ENCODE measurements around the gene CPEB4.

The CPEB4 gene

DNA sequence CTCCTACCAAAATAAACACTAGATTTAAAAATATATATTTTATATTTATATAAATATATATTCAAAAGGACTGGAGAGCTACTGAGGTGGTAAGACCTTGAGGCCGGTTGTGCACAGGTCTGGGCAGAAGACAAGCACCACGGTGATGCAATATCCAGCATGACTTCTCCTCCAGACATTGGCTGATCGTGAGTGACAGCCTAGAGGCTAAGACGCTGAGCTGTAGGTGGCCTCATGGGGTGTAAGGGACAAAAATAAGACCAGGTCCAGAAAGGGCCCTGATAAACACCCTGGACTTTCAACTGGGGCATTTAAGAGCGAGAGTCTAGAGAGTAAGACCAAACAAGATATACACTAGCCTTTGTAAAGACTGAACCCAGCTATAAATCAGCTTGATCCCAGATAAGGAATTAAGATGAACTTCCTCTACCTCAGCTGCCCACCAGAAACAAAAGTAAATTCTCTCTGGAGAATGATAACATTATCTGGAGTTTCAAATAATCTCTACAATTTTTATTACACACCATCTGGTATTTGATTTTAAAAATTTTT is 86.6 kb downstream of the CPEB4 start:
- no peak for TF ChIP-seq ZNF70 (CRISPR knock-in tag; IDR thresholded peaks at IDR 0.05)
- no peak for TF ChIP-seq ZNF565 (CRISPR knock-in tag; conservative IDR thresholded peaks at IDR 0.05; ENCODE audit: low read depth)
- no peak for TF ChIP-seq RARB (CRISPR knock-in tag; IDR thresholded peaks at IDR 0.05)
- TF ChIP-seq ZFP30 (CRISPR knock-in tag; IDR thresholded peaks at IDR 0.05), result no peak
- no peak for TF ChIP-seq BACH2 (CRISPR knock-in tag; IDR thresholded peaks at IDR 0.05; ENCODE audit: borderline replicate concordance)
- TF ChIP-seq TOX (CRISPR knock-in tag; IDR thresholded peaks at IDR 0.05; ENCODE audit: borderline replicate concordance), result no peak
- no peak for ATAC-seq

DNA sequence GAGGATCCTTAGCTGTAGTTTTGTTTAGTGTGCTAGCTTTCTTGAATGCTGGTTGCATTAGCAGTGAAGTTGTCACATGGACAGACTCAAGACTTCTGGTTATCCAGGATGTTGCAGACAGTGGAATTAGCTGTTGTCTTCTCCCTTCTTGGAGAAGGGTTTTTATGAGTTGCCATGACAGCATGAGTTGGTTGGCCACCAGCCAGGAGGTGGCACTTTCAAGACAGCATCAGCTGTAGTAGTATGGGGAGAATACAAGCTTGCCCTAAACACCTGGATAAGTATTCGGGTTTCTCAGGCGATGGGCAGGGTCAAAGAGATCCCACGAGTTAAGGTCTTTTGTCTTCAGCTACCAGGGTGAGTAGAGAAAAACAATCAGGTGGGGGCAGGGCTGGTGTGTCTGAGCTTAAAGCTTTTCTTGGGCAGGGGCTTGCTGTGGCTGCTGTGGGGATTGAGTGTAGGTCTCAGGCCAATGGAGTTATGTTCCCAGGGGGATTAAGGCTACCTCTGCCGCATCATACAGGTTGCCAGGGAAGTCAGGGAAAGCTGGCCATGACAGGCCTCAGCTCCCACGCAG is 93.1 kb downstream of the CPEB4 start:
- no peak for TF ChIP-seq OSR1 (CRISPR knock-in tag; IDR thresholded peaks at IDR 0.05)
- TF ChIP-seq RARB (CRISPR knock-in tag; IDR thresholded peaks at IDR 0.05), result no peak
- TF ChIP-seq, protein P1, sequence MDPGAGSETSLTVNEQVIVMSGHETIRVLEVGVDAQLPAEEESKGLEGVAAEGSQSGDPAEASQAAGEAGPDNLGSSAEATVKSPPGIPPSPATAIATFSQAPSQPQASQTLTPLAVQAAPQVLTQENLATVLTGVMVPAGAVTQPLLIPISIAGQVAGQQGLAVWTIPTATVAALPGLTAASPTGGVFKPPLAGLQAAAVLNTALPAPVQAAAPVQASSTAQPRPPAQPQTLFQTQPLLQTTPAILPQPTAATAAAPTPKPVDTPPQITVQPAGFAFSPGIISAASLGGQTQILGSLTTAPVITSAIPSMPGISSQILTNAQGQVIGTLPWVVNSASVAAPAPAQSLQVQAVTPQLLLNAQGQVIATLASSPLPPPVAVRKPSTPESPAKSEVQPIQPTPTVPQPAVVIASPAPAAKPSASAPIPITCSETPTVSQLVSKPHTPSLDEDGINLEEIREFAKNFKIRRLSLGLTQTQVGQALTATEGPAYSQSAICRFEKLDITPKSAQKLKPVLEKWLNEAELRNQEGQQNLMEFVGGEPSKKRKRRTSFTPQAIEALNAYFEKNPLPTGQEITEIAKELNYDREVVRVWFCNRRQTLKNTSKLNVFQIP (CRISPR knock-in tag; IDR thresholded peaks at IDR 0.05; ENCODE audit: borderline replicate concordance, low read depth), result no peak
- TF ChIP-seq, protein P2, sequence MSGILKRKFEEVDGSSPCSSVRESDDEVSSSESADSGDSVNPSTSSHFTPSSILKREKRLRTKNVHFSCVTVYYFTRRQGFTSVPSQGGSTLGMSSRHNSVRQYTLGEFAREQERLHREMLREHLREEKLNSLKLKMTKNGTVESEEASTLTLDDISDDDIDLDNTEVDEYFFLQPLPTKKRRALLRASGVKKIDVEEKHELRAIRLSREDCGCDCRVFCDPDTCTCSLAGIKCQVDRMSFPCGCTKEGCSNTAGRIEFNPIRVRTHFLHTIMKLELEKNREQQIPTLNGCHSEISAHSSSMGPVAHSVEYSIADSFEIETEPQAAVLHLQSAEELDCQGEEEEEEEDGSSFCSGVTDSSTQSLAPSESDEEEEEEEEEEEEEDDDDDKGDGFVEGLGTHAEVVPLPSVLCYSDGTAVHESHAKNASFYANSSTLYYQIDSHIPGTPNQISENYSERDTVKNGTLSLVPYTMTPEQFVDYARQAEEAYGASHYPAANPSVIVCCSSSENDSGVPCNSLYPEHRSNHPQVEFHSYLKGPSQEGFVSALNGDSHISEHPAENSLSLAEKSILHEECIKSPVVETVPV (CRISPR knock-in tag; IDR thresholded peaks at IDR 0.05), result no peak
- TF ChIP-seq TOX (CRISPR knock-in tag; IDR thresholded peaks at IDR 0.05; ENCODE audit: borderline replicate concordance), result no peak
- TF ChIP-seq, protein P3, sequence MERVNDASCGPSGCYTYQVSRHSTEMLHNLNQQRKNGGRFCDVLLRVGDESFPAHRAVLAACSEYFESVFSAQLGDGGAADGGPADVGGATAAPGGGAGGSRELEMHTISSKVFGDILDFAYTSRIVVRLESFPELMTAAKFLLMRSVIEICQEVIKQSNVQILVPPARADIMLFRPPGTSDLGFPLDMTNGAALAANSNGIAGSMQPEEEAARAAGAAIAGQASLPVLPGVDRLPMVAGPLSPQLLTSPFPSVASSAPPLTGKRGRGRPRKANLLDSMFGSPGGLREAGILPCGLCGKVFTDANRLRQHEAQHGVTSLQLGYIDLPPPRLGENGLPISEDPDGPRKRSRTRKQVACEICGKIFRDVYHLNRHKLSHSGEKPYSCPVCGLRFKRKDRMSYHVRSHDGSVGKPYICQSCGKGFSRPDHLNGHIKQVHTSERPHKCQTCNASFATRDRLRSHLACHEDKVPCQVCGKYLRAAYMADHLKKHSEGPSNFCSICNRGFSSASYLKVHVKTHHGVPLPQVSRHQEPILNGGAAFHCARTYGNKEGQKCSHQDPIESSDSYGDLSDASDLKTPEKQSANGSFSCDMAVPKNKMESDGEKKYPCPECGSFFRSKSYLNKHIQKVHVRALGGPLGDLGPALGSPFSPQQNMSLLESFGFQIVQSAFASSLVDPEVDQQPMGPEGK (CRISPR knock-in tag; IDR thresholded peaks at IDR 0.05; ENCODE audit: borderline replicate concordance), result no peak
- TF ChIP-seq SNAI2 (CRISPR knock-in tag; IDR thresholded peaks at IDR 0.05), result no peak
- no peak for ATAC-seq

DNA sequence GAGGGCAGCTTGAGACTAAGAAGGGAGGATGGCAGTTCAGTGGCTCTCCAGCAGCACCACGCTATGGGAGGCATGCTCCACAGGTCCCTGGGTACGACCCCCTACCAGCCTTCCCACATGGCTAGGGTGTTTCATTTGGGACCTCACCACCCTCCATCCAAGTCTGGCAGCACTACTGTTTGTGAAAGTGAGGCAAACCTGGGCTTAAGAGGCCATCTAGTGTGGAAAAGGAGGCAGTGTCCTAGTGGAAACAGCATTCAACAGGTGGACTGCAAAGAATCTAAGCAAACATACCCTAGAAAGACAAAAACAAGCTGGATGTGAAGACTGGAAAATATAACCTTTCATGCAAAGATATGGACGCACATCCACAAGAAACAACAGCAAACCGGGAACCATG is 96.1 kb downstream of the CPEB4 start:
- no peak for TF ChIP-seq ZNF70 (CRISPR knock-in tag; IDR thresholded peaks at IDR 0.05)
- TF ChIP-seq, protein P1 (CRISPR knock-in tag; IDR thresholded peaks at IDR 0.05; ENCODE audit: borderline replicate concordance, low read depth), result no peak
- ATAC-seq, result no peak

DNA sequence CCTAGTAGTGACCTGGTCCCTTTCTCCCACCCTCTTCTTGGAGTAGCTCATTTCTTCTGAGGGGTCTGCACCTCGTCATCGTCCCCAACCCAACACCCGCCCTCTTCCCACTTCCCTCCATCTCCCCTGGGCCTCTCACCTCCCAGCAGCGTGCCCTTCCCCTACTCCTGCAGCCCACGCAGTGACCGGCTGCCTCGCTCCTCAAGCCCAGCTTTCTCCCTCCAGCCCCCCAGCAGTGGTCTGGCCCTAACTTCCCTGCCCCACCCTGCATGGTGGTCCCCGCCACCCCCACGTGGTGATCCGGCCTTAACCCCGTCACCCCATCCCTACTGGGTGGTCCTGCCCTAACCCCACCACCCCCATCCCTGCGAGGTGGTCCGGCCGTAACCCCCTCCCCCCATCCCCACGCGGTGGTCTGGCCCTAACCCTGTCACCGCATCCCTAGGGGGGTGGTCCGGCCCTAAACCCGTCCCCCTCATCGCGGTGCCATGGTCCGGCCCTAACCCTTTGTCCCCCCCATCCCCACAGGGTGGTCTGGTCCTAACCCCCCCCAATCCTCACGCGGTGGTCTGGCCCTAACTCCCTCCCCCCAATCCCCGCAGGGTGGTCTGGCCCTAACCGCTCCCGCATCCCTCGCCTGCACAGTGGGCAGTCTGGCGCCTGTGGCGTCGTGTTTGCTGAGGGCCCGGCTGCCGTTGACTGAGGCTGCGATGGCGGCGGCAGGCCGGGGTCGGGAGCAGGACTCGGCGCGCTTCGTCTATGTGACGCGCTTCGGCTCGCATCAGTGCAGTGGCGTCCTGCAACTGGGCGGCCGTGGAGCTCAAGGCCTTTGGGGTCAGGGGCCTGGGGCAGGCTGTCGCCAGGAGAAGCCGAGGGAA is 100.6 kb downstream of the CPEB4 start, which contains the start of gene C5orf47:
Gene C5orf47 (plus strand): TSS at position 617 of the 878 bp plus-strand sequence. CDS start 94 bp downstream, at position 711.
- no peak for ATAC-seq
- TF ChIP-seq, protein P4, sequence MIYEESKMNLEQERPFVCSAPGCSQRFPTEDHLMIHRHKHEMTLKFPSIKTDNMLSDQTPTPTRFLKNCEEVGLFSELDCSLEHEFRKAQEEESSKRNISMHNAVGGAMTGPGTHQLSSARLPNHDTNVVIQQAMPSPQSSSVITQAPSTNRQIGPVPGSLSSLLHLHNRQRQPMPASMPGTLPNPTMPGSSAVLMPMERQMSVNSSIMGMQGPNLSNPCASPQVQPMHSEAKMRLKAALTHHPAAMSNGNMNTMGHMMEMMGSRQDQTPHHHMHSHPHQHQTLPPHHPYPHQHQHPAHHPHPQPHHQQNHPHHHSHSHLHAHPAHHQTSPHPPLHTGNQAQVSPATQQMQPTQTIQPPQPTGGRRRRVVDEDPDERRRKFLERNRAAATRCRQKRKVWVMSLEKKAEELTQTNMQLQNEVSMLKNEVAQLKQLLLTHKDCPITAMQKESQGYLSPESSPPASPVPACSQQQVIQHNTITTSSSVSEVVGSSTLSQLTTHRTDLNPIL (CRISPR knock-in tag; IDR thresholded peaks at IDR 0.05; ENCODE audit: low read depth), result no peak
- no peak for TF ChIP-seq ZFP3 (CRISPR knock-in tag; IDR thresholded peaks at IDR 0.05)
- no peak for TF ChIP-seq CSDC2 (CRISPR knock-in tag; IDR thresholded peaks at IDR 0.05)
- no peak for TF ChIP-seq ISL1 (CRISPR knock-in tag; IDR thresholded peaks at IDR 0.05)
- no peak for TF ChIP-seq BACH2 (CRISPR knock-in tag; IDR thresholded peaks at IDR 0.05; ENCODE audit: borderline replicate concordance)
- TF ChIP-seq OSR1 (CRISPR knock-in tag; IDR thresholded peaks at IDR 0.05), result no peak
- TF ChIP-seq ZNF565 (CRISPR knock-in tag; conservative IDR thresholded peaks at IDR 0.05; ENCODE audit: low read depth), result no peak
- TF ChIP-seq RARB (CRISPR knock-in tag; IDR thresholded peaks at IDR 0.05), result no peak
- TF ChIP-seq PPARA (CRISPR knock-in tag; IDR thresholded peaks at IDR 0.05; ENCODE audit: borderline replicate concordance), result no peak
- TF ChIP-seq, protein P1 (CRISPR knock-in tag; IDR thresholded peaks at IDR 0.05; ENCODE audit: borderline replicate concordance, low read depth), result no peak
- TF ChIP-seq, protein P5, sequence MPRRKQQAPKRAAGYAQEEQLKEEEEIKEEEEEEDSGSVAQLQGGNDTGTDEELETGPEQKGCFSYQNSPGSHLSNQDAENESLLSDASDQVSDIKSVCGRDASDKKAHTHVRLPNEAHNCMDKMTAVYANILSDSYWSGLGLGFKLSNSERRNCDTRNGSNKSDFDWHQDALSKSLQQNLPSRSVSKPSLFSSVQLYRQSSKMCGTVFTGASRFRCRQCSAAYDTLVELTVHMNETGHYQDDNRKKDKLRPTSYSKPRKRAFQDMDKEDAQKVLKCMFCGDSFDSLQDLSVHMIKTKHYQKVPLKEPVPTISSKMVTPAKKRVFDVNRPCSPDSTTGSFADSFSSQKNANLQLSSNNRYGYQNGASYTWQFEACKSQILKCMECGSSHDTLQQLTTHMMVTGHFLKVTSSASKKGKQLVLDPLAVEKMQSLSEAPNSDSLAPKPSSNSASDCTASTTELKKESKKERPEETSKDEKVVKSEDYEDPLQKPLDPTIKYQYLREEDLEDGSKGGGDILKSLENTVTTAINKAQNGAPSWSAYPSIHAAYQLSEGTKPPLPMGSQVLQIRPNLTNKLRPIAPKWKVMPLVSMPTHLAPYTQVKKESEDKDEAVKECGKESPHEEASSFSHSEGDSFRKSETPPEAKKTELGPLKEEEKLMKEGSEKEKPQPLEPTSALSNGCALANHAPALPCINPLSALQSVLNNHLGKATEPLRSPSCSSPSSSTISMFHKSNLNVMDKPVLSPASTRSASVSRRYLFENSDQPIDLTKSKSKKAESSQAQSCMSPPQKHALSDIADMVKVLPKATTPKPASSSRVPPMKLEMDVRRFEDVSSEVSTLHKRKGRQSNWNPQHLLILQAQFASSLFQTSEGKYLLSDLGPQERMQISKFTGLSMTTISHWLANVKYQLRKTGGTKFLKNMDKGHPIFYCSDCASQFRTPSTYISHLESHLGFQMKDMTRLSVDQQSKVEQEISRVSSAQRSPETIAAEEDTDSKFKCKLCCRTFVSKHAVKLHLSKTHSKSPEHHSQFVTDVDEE (CRISPR knock-in tag; IDR thresholded peaks at IDR 0.05), result no peak
- no peak for TF ChIP-seq ZC3H10 (CRISPR knock-in tag; IDR thresholded peaks at IDR 0.05)

All from SK-N-SH treated with all-trans-retinoic acid at 6 μM for 48 hours (cell line).